ENCODE measurements around the gene AMH.

AMH gene

DNA sequence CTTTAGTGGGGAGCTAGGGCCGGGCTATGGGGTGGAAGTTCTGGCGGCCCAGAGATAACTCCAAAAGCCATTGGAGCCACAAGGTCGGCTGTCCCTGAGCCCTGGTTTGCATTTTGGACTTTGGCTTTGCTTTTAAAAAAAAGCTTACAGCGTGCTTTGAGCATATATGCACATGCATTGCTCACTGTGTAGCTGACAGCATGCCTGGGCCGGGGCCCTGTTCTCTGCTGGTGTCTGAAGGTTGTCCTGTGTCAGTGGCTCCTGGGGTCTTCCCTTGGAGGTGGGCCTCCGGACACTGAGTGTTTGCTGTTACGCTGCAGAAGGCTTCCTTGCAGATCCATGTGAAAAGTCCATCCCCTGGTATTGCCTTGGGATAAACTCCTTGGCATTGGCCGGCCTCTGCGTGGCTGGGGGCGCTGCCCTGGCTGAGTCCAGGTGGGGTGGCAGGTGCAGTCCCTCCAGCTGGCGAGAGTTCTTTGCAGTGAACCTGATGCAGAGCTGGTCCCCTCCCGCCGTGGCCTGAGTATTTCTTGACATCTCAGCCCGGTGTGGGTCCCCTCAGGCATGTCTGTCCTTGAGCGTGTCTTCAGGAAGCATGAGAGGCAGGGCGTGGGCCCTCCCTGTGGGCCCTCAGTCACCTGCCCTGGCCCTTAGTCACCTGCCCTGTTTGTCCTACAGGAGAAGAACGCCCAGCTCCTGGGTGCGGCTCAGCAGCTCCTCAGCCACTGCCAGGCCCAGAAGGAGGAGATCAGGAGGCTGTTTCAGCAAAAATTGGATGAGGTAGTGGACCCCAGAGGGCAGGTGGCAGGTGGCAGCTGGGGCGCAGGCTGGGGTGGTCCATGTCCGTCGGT is 36.0 kb upstream of the AMH start:
- Histone ChIP-seq H3K4me3 (ENCODE audit: low read length) (no peak overlapping the region), H3K9me3 (ENCODE audit: low read length) (no peaks in the 10 kb centered on the region), H3K36me3 (ENCODE audit: insufficient read depth, low read length) (peaks cover 82% of the 10 kb centered on the region), H3K4me1 (ENCODE audit: insufficient read depth, low read length) (peaks cover 2% of the 10 kb centered on the region), H2AFZ (ENCODE audit: low read depth, low read length) (no peak overlapping the region), H3K27me3 (ENCODE audit: insufficient read depth, low read length) (no peaks in the 10 kb centered on the region)

DNA sequence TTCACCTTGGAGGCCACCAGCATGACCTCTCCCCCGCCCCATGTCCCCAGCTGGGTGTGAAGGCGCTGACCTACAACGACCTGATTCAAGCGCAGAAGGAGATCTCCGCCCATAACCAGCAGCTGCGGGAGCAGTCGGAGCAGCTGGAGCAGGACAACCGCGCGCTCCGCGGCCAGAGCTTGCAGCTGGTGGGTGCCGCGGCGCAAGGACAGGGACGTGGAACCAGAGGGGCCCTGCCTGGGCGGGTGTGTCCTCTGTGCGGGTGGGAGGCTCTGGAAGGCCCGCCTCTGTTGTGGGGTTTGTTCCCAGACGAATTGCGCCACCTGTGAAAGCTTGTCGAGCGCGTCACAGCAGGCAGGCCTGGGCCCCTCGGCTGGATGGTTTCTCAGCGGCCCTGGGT is 35.3 kb upstream of the AMH start:
- Histone ChIP-seq H3K4me1 (ENCODE audit: insufficient read depth, low read length) (no peaks in the 10 kb centered on the region), H3K27me3 (ENCODE audit: insufficient read depth, low read length) (no peaks in the 10 kb centered on the region), H3K36me3 (ENCODE audit: insufficient read depth, low read length) (peaks cover 85% of the 10 kb centered on the region), H3K9me3 (ENCODE audit: low read length) (no peaks in the 10 kb centered on the region), H3K4me3 (ENCODE audit: low read length) (no peak overlapping the region), H2AFZ (ENCODE audit: low read depth, low read length) (no peak overlapping the region)

DNA sequence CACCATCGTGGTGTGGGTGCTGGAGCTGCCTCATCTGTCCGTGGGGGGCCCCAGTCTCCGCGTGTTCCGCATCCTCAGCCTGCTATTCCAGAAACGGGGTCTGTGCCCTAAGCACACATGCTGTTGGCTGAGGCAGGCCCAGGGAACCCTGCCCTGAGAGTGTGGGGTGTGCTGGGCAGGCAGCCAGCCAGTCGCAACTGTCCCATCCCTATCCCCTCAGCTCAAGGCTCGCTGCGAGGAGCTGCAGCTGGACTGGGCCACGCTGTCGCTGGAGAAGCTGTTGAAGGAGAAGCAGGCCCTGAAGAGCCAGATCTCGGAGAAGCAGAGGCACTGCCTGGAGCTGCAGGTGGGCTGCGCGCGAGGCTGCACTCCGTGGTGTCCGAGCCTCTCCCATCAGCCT is 34.9 kb upstream of the AMH start:
- no peaks in the 10 kb centered on the region for H3K27me3 ChIP-seq (ENCODE audit: insufficient read depth, low read length)
- no peaks in the 10 kb centered on the region for H3K9me3 ChIP-seq (ENCODE audit: low read length)
- no peak overlapping the region for H2AFZ ChIP-seq (ENCODE audit: low read depth, low read length)
- no peak overlapping the region for H3K4me3 ChIP-seq (ENCODE audit: low read length)
- no peaks in the 10 kb centered on the region for H3K4me1 ChIP-seq (ENCODE audit: insufficient read depth, low read length)
- H3K36me3 ChIP-seq (ENCODE audit: insufficient read depth, low read length) = peaks cover 84% of the 10 kb centered on the region

DNA sequence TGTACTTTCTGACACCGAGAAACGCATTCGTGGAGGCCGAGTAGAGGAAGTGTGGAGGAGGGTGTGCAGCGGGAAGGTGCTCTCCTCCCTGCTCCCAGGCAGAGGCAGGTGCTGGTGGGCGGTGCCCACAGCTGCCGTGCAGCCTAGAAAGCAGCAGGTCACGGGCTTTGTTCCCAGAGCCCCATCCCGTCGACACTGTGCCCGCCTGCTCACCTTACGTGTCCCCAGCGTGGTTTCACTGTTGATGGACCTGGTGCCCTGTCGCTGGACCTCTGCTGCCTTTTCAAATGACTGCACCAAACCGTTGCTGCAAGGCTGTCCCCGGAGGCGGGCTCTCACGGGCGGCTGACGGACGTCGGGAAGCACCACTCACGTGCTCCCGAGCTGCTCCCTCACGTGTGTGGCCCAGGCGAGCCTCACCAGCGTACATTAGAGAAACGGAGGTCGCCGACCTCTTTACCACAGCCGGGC is 33.8 kb upstream of the AMH start:
- no peak overlapping the region for H2AFZ ChIP-seq (ENCODE audit: low read depth, low read length)
- H3K27me3 ChIP-seq (ENCODE audit: insufficient read depth, low read length) = no peaks in the 10 kb centered on the region
- H3K36me3 ChIP-seq (ENCODE audit: insufficient read depth, low read length) = peaks cover 84% of the 10 kb centered on the region
- no peaks in the 10 kb centered on the region for H3K4me1 ChIP-seq (ENCODE audit: insufficient read depth, low read length)
- no peak overlapping the region for H3K4me3 ChIP-seq (ENCODE audit: low read length)
- H3K9me3 ChIP-seq (ENCODE audit: low read length) = no peaks in the 10 kb centered on the region

DNA sequence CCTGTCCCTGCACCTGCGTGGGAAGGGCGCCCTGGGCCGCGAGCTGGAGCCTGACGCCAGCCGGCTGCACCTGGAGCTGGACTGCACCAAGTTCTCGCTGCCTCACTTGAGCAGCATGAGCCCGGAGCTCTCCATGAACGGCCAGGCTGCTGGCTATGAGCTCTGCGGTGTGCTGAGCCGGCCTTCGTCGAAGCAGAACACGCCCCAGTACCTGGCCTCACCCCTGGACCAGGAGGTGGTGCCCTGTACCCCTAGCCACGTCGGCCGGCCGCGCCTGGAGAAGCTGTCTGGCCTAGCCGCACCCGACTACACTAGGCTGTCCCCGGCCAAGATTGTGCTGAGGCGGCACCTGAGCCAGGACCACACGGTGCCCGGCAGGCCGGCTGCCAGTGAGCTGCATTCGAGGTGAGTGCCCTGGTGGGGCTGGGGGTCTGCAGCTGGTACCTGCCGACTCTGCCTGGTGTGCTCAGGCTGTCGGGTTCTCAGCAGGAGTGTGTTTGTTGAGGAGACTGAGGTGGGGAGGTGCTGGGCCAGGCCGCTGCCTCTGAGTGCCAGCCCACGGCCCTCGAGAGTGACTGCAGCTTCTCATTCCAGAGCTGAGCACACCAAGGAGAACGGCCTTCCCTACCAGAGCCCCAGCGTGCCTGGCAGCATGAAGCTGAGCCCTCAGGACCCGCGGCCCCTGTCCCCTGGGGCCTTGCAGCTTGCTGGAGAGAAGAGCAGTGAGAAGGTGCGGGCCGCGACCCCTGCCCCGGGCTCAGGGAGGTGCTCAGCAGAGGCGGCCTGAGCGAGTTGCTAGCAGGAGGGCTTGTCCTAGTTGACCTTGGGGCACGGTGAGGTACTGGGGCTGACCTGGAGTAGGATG is 32.5 kb upstream of the AMH start:
- Histone ChIP-seq H3K27me3 (ENCODE audit: insufficient read depth, low read length) (no peaks in the 10 kb centered on the region), H2AFZ (ENCODE audit: low read depth, low read length) (no peak overlapping the region), H3K4me3 (ENCODE audit: low read length) (no peak overlapping the region), H3K9me3 (ENCODE audit: low read length) (no peaks in the 10 kb centered on the region), H3K36me3 (ENCODE audit: insufficient read depth, low read length) (peaks cover 82% of the 10 kb centered on the region), H3K4me1 (ENCODE audit: insufficient read depth, low read length) (no peaks in the 10 kb centered on the region)

DNA sequence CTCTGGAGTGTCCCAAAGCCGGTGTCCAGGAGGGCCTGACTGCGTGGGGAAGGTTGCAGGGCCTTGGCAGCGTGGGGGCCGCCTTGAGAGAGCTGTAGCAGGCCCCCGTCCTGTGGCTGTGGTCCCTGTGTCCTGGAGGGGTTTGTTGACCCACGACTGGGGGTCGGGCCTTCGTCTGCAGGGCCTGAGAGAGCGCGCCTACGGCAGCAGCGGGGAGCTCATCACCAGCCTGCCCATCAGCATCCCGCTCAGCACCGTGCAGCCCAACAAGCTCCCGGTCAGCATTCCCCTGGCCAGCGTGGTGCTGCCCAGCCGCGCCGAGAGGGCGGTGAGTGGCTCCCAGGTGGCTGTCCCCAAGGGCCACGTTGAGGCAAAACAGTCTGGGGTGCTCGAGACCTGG is 31.5 kb upstream of the AMH start:
- no peaks in the 10 kb centered on the region for H3K4me1 ChIP-seq (ENCODE audit: insufficient read depth, low read length)
- H3K4me3 ChIP-seq (ENCODE audit: low read length) = no peak overlapping the region
- no peaks in the 10 kb centered on the region for H3K27me3 ChIP-seq (ENCODE audit: insufficient read depth, low read length)
- H2AFZ ChIP-seq (ENCODE audit: low read depth, low read length) = no peak overlapping the region
- H3K9me3 ChIP-seq (ENCODE audit: low read length) = no peaks in the 10 kb centered on the region
- peaks cover 81% of the 10 kb centered on the region for H3K36me3 ChIP-seq (ENCODE audit: insufficient read depth, low read length)

DNA sequence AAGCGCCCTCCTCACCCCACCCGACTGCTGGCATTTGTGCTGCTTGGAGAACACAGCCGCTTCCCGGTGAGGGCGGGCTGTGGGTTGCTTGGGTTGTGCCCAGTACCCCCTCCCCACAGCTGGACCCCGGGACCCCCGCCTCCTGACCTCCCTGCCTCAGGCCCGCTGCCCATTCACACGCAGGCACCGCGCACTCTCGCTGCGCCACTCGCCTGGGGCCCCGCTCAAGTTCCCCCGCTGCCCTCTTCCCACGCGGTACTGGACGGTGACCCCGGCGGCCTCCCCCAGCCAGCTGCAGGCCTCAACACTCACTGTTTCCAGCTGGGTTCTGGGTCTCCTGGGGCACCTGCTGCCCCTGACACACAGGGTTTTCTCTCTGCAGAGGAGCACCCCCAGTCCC is 29.4 kb upstream of the AMH start:
- no peaks in the 10 kb centered on the region for H3K4me1 ChIP-seq (ENCODE audit: insufficient read depth, low read length)
- peaks cover 72% of the 10 kb centered on the region for H3K36me3 ChIP-seq (ENCODE audit: insufficient read depth, low read length)
- H3K9me3 ChIP-seq (ENCODE audit: low read length) = no peaks in the 10 kb centered on the region
- no peaks in the 10 kb centered on the region for H3K27me3 ChIP-seq (ENCODE audit: insufficient read depth, low read length)
- H2AFZ ChIP-seq (ENCODE audit: low read depth, low read length) = no peak overlapping the region
- H3K4me3 ChIP-seq (ENCODE audit: low read length) = no peak overlapping the region

DNA sequence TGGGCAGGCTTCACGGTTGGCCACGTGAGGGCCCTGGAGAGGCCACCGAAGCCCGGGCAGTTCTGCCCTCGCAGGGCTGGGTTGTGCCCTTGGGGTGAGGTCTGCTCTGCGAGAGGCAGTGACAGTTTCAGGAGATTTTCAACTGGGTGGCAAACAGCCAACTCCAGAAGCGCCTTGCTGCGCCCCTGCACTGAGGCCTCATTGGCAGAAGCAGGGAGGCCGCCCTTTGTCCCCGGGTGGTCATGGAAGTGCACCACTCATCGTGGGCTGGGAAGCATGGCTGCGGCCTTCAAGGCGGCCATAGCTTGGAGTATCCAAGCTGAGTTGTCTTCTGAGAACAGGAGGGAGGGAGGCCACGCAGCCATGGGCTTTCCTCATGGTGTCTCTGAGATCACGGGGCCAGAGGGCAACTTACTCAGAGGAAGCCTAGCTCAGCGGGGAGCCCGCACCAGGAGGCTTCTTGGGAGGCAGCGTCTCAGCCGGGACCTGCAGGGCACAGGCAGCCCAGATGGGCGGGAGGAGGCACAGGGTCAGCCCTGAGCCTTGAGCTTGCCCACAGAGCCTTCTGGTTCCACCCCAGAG is 27.8 kb upstream of the AMH start:
- no peaks in the 10 kb centered on the region for H3K9me3 ChIP-seq (ENCODE audit: low read length)
- no peak overlapping the region for H3K4me3 ChIP-seq (ENCODE audit: low read length)
- H3K36me3 ChIP-seq (ENCODE audit: insufficient read depth, low read length) = peaks cover 72% of the 10 kb centered on the region
- H2AFZ ChIP-seq (ENCODE audit: low read depth, low read length) = no peak overlapping the region
- H3K27me3 ChIP-seq (ENCODE audit: insufficient read depth, low read length) = no peaks in the 10 kb centered on the region
- no peaks in the 10 kb centered on the region for H3K4me1 ChIP-seq (ENCODE audit: insufficient read depth, low read length)

DNA sequence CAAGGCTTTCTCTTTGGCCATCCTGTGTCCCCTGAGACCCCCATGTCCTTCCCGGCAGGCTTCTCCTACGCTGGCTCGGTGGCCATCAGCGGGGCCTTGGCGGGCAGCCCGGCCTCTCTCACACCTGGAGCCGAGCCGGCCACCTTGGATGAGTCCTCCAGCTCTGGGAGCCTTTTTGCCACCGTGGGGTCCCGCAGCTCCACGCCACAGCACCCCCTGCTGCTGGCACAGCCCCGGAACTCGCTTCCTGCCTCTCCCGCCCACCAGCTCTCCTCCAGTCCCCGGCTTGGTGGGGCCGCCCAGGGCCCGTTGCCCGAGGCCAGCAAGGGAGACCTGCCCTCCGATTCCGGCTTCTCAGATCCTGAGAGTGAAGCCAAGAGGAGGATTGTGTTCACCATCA is 27.2 kb upstream of the AMH start:
- no peak overlapping the region for H2AFZ ChIP-seq (ENCODE audit: low read depth, low read length)
- no peaks in the 10 kb centered on the region for H3K9me3 ChIP-seq (ENCODE audit: low read length)
- peaks cover 72% of the 10 kb centered on the region for H3K36me3 ChIP-seq (ENCODE audit: insufficient read depth, low read length)
- no peaks in the 10 kb centered on the region for H3K27me3 ChIP-seq (ENCODE audit: insufficient read depth, low read length)
- H3K4me3 ChIP-seq (ENCODE audit: low read length) = no peak overlapping the region
- no peaks in the 10 kb centered on the region for H3K4me1 ChIP-seq (ENCODE audit: insufficient read depth, low read length)

DNA sequence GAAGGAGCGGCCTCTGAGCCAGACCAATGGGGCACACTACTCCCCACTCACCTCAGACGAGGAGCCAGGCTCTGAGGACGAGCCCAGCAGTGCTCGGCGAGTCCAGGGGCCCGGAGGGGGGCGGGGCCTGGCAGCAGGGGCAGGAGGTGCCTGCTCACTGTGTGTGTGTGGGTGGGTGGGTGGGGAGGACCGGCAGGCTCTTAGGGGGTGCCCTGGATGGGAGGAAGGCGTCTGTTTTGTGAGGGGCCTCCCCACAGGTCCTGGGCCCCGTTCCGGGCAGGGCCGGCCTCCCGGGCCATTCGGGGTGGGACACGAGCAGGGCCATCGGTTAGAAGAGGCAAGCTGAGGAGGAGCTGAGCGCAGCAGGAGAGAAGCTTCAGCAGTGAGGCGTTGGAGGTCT is 25.7 kb upstream of the AMH start:
- no peaks in the 10 kb centered on the region for H3K4me1 ChIP-seq (ENCODE audit: insufficient read depth, low read length)
- H3K27me3 ChIP-seq (ENCODE audit: insufficient read depth, low read length) = no peaks in the 10 kb centered on the region
- H2AFZ ChIP-seq (ENCODE audit: low read depth, low read length) = no peak overlapping the region
- H3K9me3 ChIP-seq (ENCODE audit: low read length) = no peaks in the 10 kb centered on the region
- H3K36me3 ChIP-seq (ENCODE audit: insufficient read depth, low read length) = peaks cover 70% of the 10 kb centered on the region
- H3K4me3 ChIP-seq (ENCODE audit: low read length) = no peak overlapping the region

DNA sequence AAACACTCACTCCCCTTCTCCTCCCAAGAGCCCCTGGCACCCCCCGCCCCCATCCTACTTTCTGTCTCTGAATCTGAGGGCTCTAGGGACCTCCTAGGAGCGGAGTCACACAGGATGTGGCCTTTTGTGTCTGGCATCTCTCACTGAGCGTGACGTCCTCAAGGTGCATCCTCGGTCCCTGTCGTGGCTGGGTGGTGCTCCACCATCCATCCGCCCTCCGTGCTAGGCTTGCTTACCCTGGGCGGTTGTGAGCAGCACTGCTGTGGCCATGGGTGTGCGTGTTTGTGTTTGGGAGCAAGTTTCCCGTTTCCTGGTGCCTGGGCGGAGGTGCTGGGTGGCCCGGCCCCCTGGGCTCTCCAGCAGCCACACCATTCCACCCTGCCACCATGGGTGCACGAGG is 25.2 kb upstream of the AMH start:
- Histone ChIP-seq H3K27me3 (ENCODE audit: insufficient read depth, low read length) (no peaks in the 10 kb centered on the region), H3K4me1 (ENCODE audit: insufficient read depth, low read length) (no peaks in the 10 kb centered on the region), H3K36me3 (ENCODE audit: insufficient read depth, low read length) (peaks cover 73% of the 10 kb centered on the region), H3K9me3 (ENCODE audit: low read length) (no peaks in the 10 kb centered on the region), H3K4me3 (ENCODE audit: low read length) (no peak overlapping the region), H2AFZ (ENCODE audit: low read depth, low read length) (no peak overlapping the region)

DNA sequence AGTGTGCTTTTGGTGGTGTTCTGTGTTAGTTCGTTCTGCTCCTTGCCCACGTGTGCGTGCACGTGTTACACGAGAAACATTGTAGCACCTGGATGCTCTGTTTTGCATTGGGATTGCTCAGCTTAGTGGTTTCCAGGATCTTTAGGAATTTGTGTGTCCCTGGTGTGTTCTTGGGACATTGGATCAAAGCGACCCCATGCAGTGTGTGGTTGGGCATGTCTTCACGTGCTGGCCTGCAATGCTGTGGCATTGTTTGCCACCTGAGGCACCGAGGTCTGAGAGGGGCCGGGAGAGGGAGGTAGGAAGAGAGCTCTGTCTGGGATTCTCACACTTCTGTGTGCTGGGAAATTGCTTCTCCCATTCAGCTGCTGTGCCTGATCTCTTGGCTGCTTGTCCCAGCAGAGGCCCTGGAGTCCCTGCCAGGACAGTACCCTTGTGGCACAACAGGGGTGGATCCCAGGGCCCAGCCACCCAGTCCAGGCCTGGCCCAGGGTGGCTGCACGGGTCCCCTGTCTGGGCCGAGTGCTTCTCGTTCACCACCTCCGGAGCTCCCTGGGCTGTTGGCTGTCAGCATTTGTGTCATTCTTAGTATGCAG is 24.3 kb upstream of the AMH start:
- Histone ChIP-seq H2AFZ (ENCODE audit: low read depth, low read length) (no peak overlapping the region), H3K4me1 (ENCODE audit: insufficient read depth, low read length) (no peaks in the 10 kb centered on the region), H3K4me3 (ENCODE audit: low read length) (no peak overlapping the region), H3K36me3 (ENCODE audit: insufficient read depth, low read length) (peaks cover 76% of the 10 kb centered on the region), H3K9me3 (ENCODE audit: low read length) (no peaks in the 10 kb centered on the region), H3K27me3 (ENCODE audit: insufficient read depth, low read length) (no peaks in the 10 kb centered on the region)

All from neuron (in vitro differentiated cells).